Measurements from ENCODE around the gene GOLGA5.

DNA sequence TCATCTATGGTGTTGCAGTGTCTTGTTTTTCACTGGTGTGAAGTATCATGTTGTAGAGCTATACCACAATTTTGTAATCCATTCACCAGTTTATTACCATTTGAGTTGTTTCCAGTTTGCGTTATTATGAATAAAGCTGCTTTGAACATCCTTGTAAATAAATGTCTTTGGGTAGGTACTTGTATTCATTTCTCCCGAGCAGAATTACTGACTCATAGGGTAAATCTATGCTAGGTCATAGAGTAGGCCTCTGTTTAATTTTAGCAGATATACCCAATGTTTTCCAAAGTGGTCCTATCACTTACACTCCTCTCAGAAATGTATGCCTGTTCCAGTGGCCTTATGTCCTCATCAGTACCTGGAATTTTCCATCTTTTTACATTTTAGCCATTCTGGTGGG lies 6.6 kb upstream of the GOLGA5 start:
- TF ChIP-seq, protein P1, sequence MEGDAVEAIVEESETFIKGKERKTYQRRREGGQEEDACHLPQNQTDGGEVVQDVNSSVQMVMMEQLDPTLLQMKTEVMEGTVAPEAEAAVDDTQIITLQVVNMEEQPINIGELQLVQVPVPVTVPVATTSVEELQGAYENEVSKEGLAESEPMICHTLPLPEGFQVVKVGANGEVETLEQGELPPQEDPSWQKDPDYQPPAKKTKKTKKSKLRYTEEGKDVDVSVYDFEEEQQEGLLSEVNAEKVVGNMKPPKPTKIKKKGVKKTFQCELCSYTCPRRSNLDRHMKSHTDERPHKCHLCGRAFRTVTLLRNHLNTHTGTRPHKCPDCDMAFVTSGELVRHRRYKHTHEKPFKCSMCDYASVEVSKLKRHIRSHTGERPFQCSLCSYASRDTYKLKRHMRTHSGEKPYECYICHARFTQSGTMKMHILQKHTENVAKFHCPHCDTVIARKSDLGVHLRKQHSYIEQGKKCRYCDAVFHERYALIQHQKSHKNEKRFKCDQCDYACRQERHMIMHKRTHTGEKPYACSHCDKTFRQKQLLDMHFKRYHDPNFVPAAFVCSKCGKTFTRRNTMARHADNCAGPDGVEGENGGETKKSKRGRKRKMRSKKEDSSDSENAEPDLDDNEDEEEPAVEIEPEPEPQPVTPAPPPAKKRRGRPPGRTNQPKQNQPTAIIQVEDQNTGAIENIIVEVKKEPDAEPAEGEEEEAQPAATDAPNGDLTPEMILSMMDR (conservative IDR thresholded peaks at IDR 0.05): no peak
- TF ChIP-seq ZFX (IDR thresholded peaks at IDR 0.05): no peak
